Fibroblast of villous mesenchyme (primary cell): ENCODE results near the gene POC1B. TPM values are rescaled to one million over a fixed set of nuclear protein-coding genes. Genes with fewer than 3 reads are reported as not detected.
A peak's percentile ranks its signal among the peaks of the same experiment; 100 is the strongest.

Source experiments
- DNase-seq: peaks from one replicate; pipeline ENCODE4 v3.0.0-alpha.2; 2010; ENCODE audit warnings: low read depth
- H3K4me3 ChIP-seq: 2 replicates; pipeline ENCODE4 v1.5.1; 2011; ENCODE audit warnings: low read depth, mild to moderate bottlenecking, low read length
- total RNA-seq: library from RNA; depleted of rRNA; stranded (reverse); fragments of >200 nt; gene quantifications from 2 replicates; pipeline ENCODE4 v1.2.3, GENCODE V29; 2012
- TF ChIP-seq, protein P1 (sequence below): IDR thresholded peaks from 2 replicates; pipeline ENCODE4 v1.5.1; 2012; ENCODE audit warnings: low read depth, mild to moderate bottlenecking, low read length; ENCODE audit not compliant: insufficient read depth

POC1B gene
- total RNA-seq, 1 donor, result 35.0 TPM

GRCh38 chr12:89384807-89385206 lies 141.0 kb downstream of the POC1B start:
- DNase-seq, result no peak
- H3K4me3 ChIP-seq, result no peak overlapping the region
- TF ChIP-seq, protein P1, sequence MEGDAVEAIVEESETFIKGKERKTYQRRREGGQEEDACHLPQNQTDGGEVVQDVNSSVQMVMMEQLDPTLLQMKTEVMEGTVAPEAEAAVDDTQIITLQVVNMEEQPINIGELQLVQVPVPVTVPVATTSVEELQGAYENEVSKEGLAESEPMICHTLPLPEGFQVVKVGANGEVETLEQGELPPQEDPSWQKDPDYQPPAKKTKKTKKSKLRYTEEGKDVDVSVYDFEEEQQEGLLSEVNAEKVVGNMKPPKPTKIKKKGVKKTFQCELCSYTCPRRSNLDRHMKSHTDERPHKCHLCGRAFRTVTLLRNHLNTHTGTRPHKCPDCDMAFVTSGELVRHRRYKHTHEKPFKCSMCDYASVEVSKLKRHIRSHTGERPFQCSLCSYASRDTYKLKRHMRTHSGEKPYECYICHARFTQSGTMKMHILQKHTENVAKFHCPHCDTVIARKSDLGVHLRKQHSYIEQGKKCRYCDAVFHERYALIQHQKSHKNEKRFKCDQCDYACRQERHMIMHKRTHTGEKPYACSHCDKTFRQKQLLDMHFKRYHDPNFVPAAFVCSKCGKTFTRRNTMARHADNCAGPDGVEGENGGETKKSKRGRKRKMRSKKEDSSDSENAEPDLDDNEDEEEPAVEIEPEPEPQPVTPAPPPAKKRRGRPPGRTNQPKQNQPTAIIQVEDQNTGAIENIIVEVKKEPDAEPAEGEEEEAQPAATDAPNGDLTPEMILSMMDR, result no peak

GRCh38 chr12:89384050-89384758 lies 141.6 kb downstream of the POC1B start:
- TF ChIP-seq, protein P1, result no peak
- no peak overlapping the region for H3K4me3 ChIP-seq
- peak; percentile 95 for DNase-seq

DNA sequence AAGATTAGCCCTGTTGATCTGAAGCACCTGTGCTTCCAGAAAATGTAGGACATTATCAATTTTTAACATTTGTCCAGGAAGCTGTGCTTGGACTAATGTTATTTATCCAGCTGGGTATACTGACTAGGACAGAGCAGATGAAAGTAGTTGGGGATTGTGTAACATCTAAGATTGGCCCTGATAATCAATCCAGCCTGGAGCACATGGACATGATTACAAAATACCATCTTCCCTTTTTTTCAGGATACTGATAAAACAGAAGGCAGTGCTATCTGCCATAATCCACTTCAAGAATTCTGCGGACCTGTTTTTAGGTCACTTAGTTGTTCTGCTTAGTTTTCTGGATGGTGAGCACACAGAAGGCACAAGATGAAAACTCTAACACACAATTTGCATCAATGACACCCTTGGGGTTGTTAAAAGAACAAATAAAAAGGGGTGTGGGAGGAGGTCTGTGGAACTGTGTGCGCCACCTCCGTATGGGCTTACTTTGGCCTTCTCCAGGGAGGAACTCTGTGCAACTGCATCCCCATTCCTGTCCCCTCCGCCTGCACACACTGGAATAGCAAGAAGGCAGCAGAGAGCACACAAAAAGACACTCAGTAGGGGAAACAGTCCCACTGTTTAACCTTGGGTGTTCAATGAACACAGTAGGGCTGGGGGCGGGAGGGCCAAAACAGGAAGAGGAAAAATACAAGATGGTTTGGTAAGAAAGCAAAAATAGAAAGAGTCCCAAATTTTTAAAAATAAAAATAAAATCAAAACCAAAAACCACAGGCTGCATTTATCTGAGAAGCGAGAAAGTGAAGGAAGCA lies 142.4 kb downstream of the POC1B start:
- no peak overlapping the region for H3K4me3 ChIP-seq
- TF ChIP-seq, protein P1, result peak; percentile 7
- peak; percentile 86 for DNase-seq

DNA sequence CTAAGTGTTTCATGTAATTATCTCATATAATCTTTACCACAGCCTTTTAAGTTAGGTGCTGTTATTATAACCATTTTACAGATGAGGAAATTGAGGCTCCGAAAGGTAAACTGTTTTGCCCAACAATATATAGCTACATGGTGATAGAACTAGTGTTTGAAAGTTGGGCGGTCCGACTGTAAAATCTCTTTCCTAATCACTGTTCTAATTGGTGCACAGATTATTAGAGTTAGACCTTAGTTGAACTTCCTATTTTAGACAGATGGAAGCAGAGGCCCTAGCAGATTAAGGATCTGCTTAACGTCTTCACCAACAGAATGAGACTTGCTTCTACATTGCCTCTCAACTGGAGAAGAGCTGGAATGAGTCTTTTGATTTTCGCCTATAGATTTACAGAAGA lies 143.5 kb downstream of the POC1B start:
- DNase-seq, result no peak
- TF ChIP-seq, protein P1, result no peak
- H3K4me3 ChIP-seq, result no peak overlapping the region

DNA sequence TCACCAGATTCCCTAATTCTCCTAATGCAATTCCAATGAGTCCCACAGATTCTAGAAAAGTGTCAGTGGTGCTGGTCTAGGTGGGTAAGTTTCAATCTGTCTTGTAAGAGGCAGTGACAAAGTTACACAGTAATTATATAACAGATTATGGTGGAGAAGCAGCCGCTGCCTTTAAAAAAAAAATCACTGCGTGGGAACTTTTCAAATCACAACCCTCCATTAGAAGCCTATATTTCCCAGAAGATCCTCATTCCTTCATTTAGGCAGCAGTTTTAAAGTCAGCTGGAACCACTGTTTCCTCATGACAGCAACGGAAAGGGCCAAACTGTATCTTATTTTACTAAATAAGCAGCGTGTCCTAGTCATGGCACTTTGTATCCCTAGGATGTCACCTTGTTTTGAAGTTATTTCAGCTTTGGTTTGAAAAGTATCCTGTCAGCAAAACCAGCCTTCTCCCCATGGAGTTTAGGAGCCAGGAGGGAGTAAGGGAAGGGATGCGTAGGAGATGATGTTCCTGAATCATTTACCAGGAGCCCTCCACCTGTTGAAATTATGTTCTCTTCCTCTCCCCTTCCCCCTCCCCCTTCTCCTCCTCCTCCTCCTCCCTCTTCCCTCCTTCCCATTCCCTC lies 145.9 kb downstream of the POC1B start:
- DNase-seq, result no peak
- TF ChIP-seq, protein P1, result no peak

GRCh38 chr12:89379148-89379838 lies 146.6 kb downstream of the POC1B start:
- no peak for DNase-seq
- TF ChIP-seq, protein P1, result no peak
- no peak overlapping the region for H3K4me3 ChIP-seq

More for the DNA sequence above, 145.9 kb downstream of the POC1B start:
- no peak overlapping the region for H3K4me3 ChIP-seq
